HG03342 (cell line): ENCODE data around the gene SLC25A20.
A peak's percentile ranks its signal among the peaks of the same experiment; 100 is the strongest.

ENCODE experiments used
- ATAC-seq: cut with Tn5 transposase; IDR thresholded peaks from one replicate; pipeline ENCODE4 v1.9.1; 2021; ENCODE audit warnings: mild to moderate bottlenecking, moderate library complexity; ENCODE audit not compliant: unreplicated experiment

The SLC25A20 gene

GRCh38 chr3:48897460-48898376 lies 964 bp downstream of the SLC25A20 start:
- no peak for ATAC-seq

- no peak for ATAC-seq
These were observed 1.7 kb downstream of the SLC25A20 start for GRCh38 chr3:48896936-48897335.

- ATAC-seq = no peak
These were observed 4.2 kb downstream of the SLC25A20 start for GRCh38 chr3:48894516-48894915.

DNA sequence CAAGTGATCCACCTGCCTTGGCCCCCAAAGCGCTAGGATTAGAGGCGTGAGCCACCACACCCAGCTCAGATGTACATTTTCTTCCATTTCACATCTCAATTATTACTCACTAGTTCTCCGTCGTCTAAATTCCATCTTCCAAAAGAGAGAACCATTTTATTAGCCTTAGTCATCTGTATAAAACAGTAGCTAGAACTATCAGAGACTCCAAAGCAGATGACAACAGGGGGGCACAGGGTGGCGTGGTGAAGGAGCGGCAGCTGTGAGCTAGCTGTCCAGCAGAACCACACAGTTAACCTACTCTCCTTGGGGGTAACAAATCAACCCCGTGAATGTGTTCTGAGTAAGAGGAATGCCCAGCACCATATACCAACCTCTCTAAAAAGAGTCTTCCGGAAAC lies 7.1 kb downstream of the SLC25A20 start:
- no peak for ATAC-seq

- no peak for ATAC-seq
These were observed 12.9 kb downstream of the SLC25A20 start for GRCh38 chr3:48885753-48886152.

GRCh38 chr3:48881652-48882114 lies 17.0 kb downstream of the SLC25A20 start:
- ATAC-seq = no peak

GRCh38 chr3:48881006-48881405 lies 17.7 kb downstream of the SLC25A20 start:
- ATAC-seq = no peak

GRCh38 chr3:48879994-48880377 lies 18.7 kb downstream of the SLC25A20 start:
- ATAC-seq = no peak

DNA sequence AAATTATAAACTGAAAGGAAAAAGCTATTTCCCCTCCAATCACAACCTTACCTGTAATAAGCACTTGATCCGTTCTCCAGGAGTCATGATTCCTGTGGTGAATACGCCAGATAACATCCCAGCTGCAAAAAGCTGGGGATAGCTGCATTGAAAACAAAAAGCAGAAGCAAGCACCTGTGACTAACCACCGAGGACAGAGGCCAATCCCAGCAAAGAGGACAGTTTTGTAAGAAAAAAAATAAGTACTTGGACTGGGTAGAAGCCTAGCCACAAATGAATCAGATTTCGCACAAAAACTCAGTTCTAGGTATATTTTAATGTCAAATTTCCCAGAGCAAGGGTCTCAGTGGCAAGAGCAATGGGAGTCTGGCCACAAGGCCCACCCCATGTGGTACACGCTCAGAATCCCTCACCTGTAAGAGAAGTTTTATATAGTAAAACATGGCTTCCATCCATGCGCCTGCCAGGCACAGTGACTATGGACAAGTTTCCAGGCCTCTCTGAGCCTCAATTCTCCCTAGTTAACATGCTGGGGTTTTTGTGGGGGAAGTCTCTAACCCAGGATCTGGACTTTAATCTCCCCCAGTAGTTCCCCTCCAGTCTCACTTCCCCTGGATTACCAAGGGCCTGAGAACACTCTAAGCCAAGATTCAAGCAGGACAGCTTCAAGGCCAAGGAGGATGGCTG lies 19.2 kb downstream of the SLC25A20 start:
- no peak for ATAC-seq

- ATAC-seq = no peak
These were observed 21.0 kb downstream of the SLC25A20 start for GRCh38 chr3:48877671-48878070.

- no peak for ATAC-seq
These were observed 35.6 kb downstream of the SLC25A20 start for GRCh38 chr3:48863122-48863521.

GRCh38 chr3:48859206-48859605 lies 39.5 kb downstream of the SLC25A20 start:
- ATAC-seq = no peak

- no peak for ATAC-seq
These were observed 40.0 kb downstream of the SLC25A20 start for GRCh38 chr3:48858709-48859108.

DNA sequence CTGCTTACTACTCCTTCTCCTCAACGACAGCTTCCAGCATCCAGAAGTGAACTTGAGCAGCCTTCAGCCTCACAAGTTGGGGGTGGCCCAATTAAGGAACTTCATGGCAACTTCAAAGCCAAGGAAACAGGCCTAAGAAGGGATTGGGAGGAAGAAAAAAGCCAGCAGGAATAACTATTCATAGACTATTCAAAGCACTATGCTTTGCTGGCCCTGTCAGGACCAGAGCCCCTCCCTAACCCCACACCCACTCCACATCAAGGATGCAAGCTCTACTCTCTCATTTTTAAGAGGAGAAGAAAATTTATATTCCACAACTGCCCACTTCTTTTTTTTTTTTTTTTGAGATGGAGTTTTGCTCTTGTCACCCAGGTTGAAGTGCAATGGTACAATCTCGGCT lies 41.0 kb downstream of the SLC25A20 start:
- no peak for ATAC-seq

GRCh38 chr3:48856469-48856868 lies 42.2 kb downstream of the SLC25A20 start:
- no peak for ATAC-seq

- no peak for ATAC-seq
These were observed 42.8 kb downstream of the SLC25A20 start for GRCh38 chr3:48855681-48856447.

DNA sequence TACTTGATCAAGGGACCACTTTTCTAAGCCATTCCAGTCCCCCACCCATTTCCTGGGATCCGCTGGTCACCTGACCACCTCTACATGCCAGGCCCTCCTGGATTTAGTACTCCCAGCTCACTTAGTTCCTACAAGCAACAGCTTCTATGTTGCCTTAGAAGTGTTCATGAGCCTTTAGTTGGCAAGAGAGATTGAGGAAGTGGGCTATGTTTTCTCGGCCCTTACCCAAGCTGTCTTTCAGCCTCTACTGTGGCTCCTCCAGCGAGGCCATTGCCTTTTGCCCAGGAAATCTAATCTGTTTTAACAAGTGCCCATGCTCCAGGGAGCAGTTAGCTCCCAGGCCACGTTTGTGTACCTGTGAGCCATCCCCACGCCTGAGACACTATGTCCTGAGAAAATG lies 46.5 kb downstream of the SLC25A20 start:
- no peak for ATAC-seq

DNA sequence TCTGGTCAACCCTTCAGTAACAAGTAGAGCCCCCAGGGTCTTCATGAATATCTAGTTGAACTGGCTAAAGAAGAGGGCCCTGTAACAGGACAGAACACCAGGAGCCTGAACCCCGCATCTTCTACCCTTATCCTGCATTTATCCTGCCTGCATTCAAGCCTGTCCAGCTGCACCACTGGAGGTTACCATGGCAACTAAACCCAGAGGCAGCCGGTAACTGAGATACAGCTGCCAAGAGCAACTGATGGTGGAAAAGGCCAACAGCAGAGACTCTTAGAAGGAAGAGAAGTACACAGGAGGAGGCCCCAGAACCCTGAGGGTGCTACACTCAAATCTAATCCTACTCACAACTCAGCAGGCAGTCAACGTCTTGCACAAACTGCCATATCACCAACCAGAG lies 47.3 kb downstream of the SLC25A20 start:
- ATAC-seq = no peak

GRCh38 chr3:48848816-48849515 lies 49.7 kb downstream of the SLC25A20 start:
- no peak for ATAC-seq

DNA sequence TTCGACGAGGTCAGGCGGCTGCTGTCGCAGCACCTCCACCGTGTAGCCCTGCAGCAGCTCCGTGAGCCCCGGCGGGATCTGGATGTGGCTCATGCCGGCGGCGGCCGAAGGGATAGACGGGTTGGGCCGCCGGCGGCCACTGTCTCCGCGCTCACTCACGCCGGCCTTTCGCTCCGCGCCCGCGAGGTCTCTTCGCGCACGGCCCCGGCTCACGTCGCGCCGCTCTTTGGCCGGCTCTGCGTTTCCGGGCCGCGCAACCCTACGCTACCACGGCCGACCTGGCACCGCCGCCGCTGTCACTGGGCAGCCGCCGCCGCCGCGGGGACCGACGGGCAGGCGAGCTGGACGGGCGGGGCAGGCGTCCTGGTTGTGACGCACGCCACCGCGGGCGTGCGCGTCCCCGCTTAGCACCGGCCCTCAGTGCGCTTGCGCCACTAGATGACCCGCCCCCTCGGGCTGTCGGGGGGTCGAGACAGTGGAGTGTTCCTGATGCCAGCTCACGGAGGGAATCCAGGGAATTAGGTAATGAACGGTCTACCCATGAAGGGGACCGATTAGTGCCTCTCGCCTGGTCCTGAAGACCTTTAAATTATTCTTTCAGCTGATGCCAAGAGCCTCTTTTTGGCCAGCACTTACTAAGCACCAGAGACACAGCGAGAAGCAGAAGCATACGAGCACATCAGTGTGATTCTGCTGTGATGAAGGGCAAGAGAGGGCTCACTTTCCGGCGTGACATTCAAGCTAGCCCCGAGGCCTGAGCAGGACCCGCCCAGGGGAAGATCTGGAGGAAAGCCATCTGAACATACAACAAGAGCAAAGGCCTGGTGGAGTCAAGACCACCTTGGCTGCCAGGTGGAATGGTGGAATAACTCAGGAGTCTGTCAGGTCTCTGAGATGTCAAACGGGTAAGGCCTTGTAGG lies 50.9 kb downstream of the SLC25A20 start, which contains the start of gene PRKAR2A:
Gene PRKAR2A (minus strand): TSS at position 371 of the 920 bp plus-strand sequence. CDS start 278 bp downstream, at position 93.
- ATAC-seq = peak; percentile 85
